HEK293 (cell line): Measurements from ENCODE around the gene BCL7A.

ENCODE experiments used
- BCL6B ChIP-seq: fragments of 450-650 bp; formaldehyde crosslinking; IDR thresholded peaks from 2 replicates; pipeline ENCODE4 v1.5.1; 2017; ENCODE audit warnings: missing biosample characterization, missing genetic modification characterization
- CTCF ChIP-seq: fragments of 450-650 bp; formaldehyde crosslinking; IDR thresholded peaks from 2 replicates; pipeline ENCODE4 v1.5.1; 2016; ENCODE audit warnings: missing biosample characterization, missing genetic modification characterization
- EGR2 ChIP-seq: fragments of 450-650 bp; formaldehyde crosslinking; IDR thresholded peaks from 2 replicates; pipeline ENCODE4 v1.5.1; 2016; ENCODE audit warnings: low read depth, missing biosample characterization, missing genetic modification characterization
- HIC1 ChIP-seq: fragments of 450-650 bp; formaldehyde crosslinking; IDR thresholded peaks from 2 replicates; pipeline ENCODE4 v1.5.1; 2016; ENCODE audit warnings: missing biosample characterization, missing genetic modification characterization
- KLF16 ChIP-seq: fragments of 450-650 bp; formaldehyde crosslinking; IDR thresholded peaks from 2 replicates; pipeline ENCODE4 v1.5.1; 2017; ENCODE audit warnings: missing biosample characterization, missing genetic modification characterization
- OSR2 ChIP-seq: fragments of 450-650 bp; formaldehyde crosslinking; IDR thresholded peaks from 2 replicates; pipeline ENCODE4 v1.5.1; 2016; ENCODE audit warnings: missing biosample characterization, missing genetic modification characterization
- PRDM1 ChIP-seq: fragments of 450-650 bp; formaldehyde crosslinking; IDR thresholded peaks from 2 replicates; pipeline ENCODE4; 2016; ENCODE audit warnings: missing biosample characterization, missing genetic modification characterization
- RBAK ChIP-seq: fragments of 450-650 bp; formaldehyde crosslinking; IDR thresholded peaks from 2 replicates; pipeline ENCODE4 v1.5.1; 2016; ENCODE audit warnings: missing biosample characterization, missing genetic modification characterization
- SCRT1 ChIP-seq: fragments of 450-650 bp; formaldehyde crosslinking; IDR thresholded peaks from 2 replicates; pipeline ENCODE4 v1.5.1; 2016; ENCODE audit warnings: missing biosample characterization, missing genetic modification characterization, borderline replicate concordance
- SP3 ChIP-seq: fragments of 450-650 bp; formaldehyde crosslinking; IDR thresholded peaks from 2 replicates; pipeline ENCODE4 v1.5.1; 2016; ENCODE audit warnings: missing biosample characterization, missing genetic modification characterization
- YY1 ChIP-seq: fragments of 450-650 bp; formaldehyde crosslinking; IDR thresholded peaks from 2 replicates; pipeline ENCODE4 v1.5.1; 2018; ENCODE audit warnings: missing biosample characterization, missing genetic modification characterization
- ZBTB17 ChIP-seq: fragments of 450-650 bp; formaldehyde crosslinking; IDR thresholded peaks from 2 replicates; pipeline ENCODE4 v1.5.1; 2016; ENCODE audit warnings: missing biosample characterization, missing genetic modification characterization
- ZNF175 ChIP-seq: fragments of 450-650 bp; formaldehyde crosslinking; IDR thresholded peaks from 2 replicates; pipeline ENCODE4 v1.5.1; 2016; ENCODE audit warnings: missing biosample characterization, missing genetic modification characterization
- ZNF184 ChIP-seq: fragments of 450-650 bp; IDR thresholded peaks from 2 replicates; pipeline ENCODE4 v1.5.1; 2018; ENCODE audit warnings: missing biosample characterization, mild to moderate bottlenecking, missing genetic modification characterization
- ZNF19 ChIP-seq: fragments of 450-650 bp; formaldehyde crosslinking; IDR thresholded peaks from 2 replicates; pipeline ENCODE4; 2016; ENCODE audit warnings: missing biosample characterization, missing genetic modification characterization, low read depth
- ZNF211 ChIP-seq: fragments of 450-650 bp; formaldehyde crosslinking; IDR thresholded peaks from 2 replicates; pipeline ENCODE4 v1.5.1; 2016; ENCODE audit warnings: low read depth, missing biosample characterization, missing genetic modification characterization
- ZNF266 ChIP-seq: fragments of 450-650 bp; formaldehyde crosslinking; IDR thresholded peaks from 2 replicates; pipeline ENCODE4 v1.5.1; 2016; ENCODE audit warnings: missing biosample characterization, missing genetic modification characterization, low read depth
- ZNF302 ChIP-seq: fragments of 450-650 bp; formaldehyde crosslinking; IDR thresholded peaks from 2 replicates; pipeline ENCODE4 v1.5.1; 2016; ENCODE audit warnings: missing biosample characterization, missing genetic modification characterization, low read depth
- ZNF341 ChIP-seq: fragments of 450-650 bp; formaldehyde crosslinking; IDR thresholded peaks from 2 replicates; pipeline ENCODE4; 2016; ENCODE audit warnings: low read depth, missing biosample characterization, missing genetic modification characterization
- ZNF514 ChIP-seq: fragments of 450-650 bp; formaldehyde crosslinking; IDR thresholded peaks from 2 replicates; pipeline ENCODE4 v1.5.1; 2016; ENCODE audit warnings: missing biosample characterization, missing genetic modification characterization
- ZNF518A ChIP-seq: fragments of 450-650 bp; formaldehyde crosslinking; conservative IDR thresholded peaks from 2 replicates; pipeline ENCODE4 v1.5.1; 2016; ENCODE audit warnings: low read depth, missing biosample characterization, missing genetic modification characterization
- ZNF548 ChIP-seq: fragments of 450-650 bp; formaldehyde crosslinking; IDR thresholded peaks from 2 replicates; pipeline ENCODE4 v1.5.1; 2016; ENCODE audit warnings: missing biosample characterization, missing genetic modification characterization
- ZNF558 ChIP-seq: fragments of 450-650 bp; formaldehyde crosslinking; IDR thresholded peaks from 2 replicates; pipeline ENCODE4 v1.5.1; 2016; ENCODE audit warnings: missing biosample characterization, missing genetic modification characterization
- ZNF571 ChIP-seq: fragments of 450-650 bp; formaldehyde crosslinking; IDR thresholded peaks from 2 replicates; pipeline ENCODE4 v1.5.0; 2017; ENCODE audit warnings: missing biosample characterization, missing genetic modification characterization
- ZNF596 ChIP-seq: fragments of 450-650 bp; IDR thresholded peaks from 2 replicates; pipeline ENCODE4 v1.5.0; 2018; ENCODE audit warnings: missing biosample characterization, mild to moderate bottlenecking, missing genetic modification characterization, moderate library complexity
- ZNF660 ChIP-seq: fragments of 450-650 bp; IDR thresholded peaks from 2 replicates; pipeline ENCODE4 v1.5.1; 2018; ENCODE audit warnings: missing biosample characterization, mild to moderate bottlenecking, missing genetic modification characterization
- ZNF792 ChIP-seq: fragments of 450-650 bp; formaldehyde crosslinking; IDR thresholded peaks from 2 replicates; pipeline ENCODE4 v1.5.1; 2016; ENCODE audit warnings: missing biosample characterization, missing genetic modification characterization
- ZSCAN16 ChIP-seq: fragments of 450-650 bp; formaldehyde crosslinking; IDR thresholded peaks from 2 replicates; pipeline ENCODE4 v1.5.1; 2016; ENCODE audit warnings: missing biosample characterization, missing genetic modification characterization
- ZXDB ChIP-seq: fragments of 450-650 bp; formaldehyde crosslinking; IDR thresholded peaks from 2 replicates; pipeline ENCODE4 v1.5.1; 2016; ENCODE audit warnings: missing biosample characterization, missing genetic modification characterization

The BCL7A gene

GRCh38 chr12:121989276-121990113 lies 32.2 kb upstream of the BCL7A start (continued):
- TF ChIP-seq ZNF341 (tag by site-specific recombination) (no peak), ZNF211 (no peak), ZNF514 (tag by site-specific recombination) (no peak), EGR2 (tag by site-specific recombination) (no peak), ZNF548 (tag by site-specific recombination) (no peak), ZNF266 (tag by site-specific recombination) (no peak), ZNF175 (tag by site-specific recombination) (no peak), ZXDB (tag by site-specific recombination) (0 out of 2 replicates have a peak, but pooled peaks have one; percentile 29), YY1 (tag by site-specific recombination) (peak; percentile 58), KLF16 (tag by site-specific recombination) (no peak), ZNF558 (tag by site-specific recombination) (no peak), SCRT1 (tag by site-specific recombination) (no peak), HIC1 (tag by site-specific recombination) (no peak; the same call in 1 of the 2 replicates), CTCF (tag by site-specific recombination) (no peak), ZBTB17 (tag by site-specific recombination) (peak; percentile 52; the same call in 1 of the 2 replicates), BCL6B (tag by site-specific recombination) (no peak), OSR2 (peak; percentile 100), ZNF792 (tag by site-specific recombination) (no peak), ZNF596 (tag by site-specific recombination) (0 out of 2 replicates have a peak, but pooled peaks have one; percentile 37), ZNF571 (tag by site-specific recombination) (no peak), ZNF19 (no peak), PRDM1 (tag by site-specific recombination) (no peak), ZNF660 (tag by site-specific recombination) (no peak), RBAK (tag by site-specific recombination) (no peak), ZSCAN16 (tag by site-specific recombination) (0 out of 2 replicates have a peak, but pooled peaks have one; percentile 8), ZNF518A (tag by site-specific recombination) (no peak), SP3 (no peak), ZNF302 (tag by site-specific recombination) (no peak), ZNF184 (no peak)
